Hepatocyte (in vitro differentiated cells): Measurements from ENCODE around the gene GTSE1.

ENCODE experiments used
- EZH2 ChIP-seq: fragments of 200-600 bp; sonication (generic); IDR thresholded peaks from 2 replicates; pipeline ENCODE4 v1.6.1; 2016; ENCODE audit warnings: antibody characterized with exemption, mild to moderate bottlenecking, borderline replicate concordance
- TF ChIP-seq, protein P1 (sequence below): fragments of 200-600 bp; sonication (generic); IDR thresholded peaks from 2 replicates; pipeline ENCODE4 v1.5.1; 2016; ENCODE audit warnings: antibody characterized with exemption, mild to moderate bottlenecking; ENCODE audit not compliant: poor library complexity

- TF ChIP-seq, protein P1, sequence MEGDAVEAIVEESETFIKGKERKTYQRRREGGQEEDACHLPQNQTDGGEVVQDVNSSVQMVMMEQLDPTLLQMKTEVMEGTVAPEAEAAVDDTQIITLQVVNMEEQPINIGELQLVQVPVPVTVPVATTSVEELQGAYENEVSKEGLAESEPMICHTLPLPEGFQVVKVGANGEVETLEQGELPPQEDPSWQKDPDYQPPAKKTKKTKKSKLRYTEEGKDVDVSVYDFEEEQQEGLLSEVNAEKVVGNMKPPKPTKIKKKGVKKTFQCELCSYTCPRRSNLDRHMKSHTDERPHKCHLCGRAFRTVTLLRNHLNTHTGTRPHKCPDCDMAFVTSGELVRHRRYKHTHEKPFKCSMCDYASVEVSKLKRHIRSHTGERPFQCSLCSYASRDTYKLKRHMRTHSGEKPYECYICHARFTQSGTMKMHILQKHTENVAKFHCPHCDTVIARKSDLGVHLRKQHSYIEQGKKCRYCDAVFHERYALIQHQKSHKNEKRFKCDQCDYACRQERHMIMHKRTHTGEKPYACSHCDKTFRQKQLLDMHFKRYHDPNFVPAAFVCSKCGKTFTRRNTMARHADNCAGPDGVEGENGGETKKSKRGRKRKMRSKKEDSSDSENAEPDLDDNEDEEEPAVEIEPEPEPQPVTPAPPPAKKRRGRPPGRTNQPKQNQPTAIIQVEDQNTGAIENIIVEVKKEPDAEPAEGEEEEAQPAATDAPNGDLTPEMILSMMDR, result no peak
- TF ChIP-seq EZH2, result no peak
Observed at GRCh38 chr22:46327691-46328465, 31.2 kb downstream of the GTSE1 start.
